HFFc6 (cell line): ENCODE data around the gene AGPAT3. TPM values are rescaled to one million over a fixed set of nuclear protein-coding genes. Genes with fewer than 3 reads are reported as not detected.
A peak's percentile ranks its signal among the peaks of the same experiment; 100 is the strongest.

Experiments used
- DNase-seq: peaks from one replicate; pipeline ENCODE4 v3.0.0-alpha.2; 2018
- H3K27ac Mint-ChIP-seq: 2 replicates; pipeline ENCODE4 v1.8.0; 2020; ENCODE audit warnings: mild to moderate bottlenecking, mixed read lengths
- H3K27me3 Mint-ChIP-seq: 2 replicates; pipeline ENCODE4 v1.8.0; 2021; ENCODE audit warnings: mild to moderate bottlenecking, moderate library complexity, mixed read lengths; ENCODE audit not compliant: insufficient read depth
- H3K36me3 Mint-ChIP-seq: 2 replicates; pipeline ENCODE4 v1.8.0; 2021; ENCODE audit warnings: low read depth, mixed read lengths
- H3K4me1 Mint-ChIP-seq: 2 replicates; pipeline ENCODE4 v1.8.0; 2020; ENCODE audit warnings: low read depth, mixed read lengths
- H3K4me3 Mint-ChIP-seq: 2 replicates; pipeline ENCODE4 v1.8.0; 2020; ENCODE audit warnings: mild to moderate bottlenecking, moderate library complexity, mixed read lengths
- H3K9me3 Mint-ChIP-seq: 2 replicates; pipeline ENCODE4 v1.8.0; 2020; ENCODE audit warnings: mild to moderate bottlenecking, mixed read lengths
- CTCF ChIP-seq: fragments of 200-600 bp; sonication (generic); IDR thresholded peaks from 2 replicates; pipeline ENCODE4 v1.5.0; 2021; ENCODE audit warnings: antibody characterized with exemption, mild to moderate bottlenecking
- total RNA-seq, 6 experiments: library from RNA; stranded (reverse); fragmentation: NEBNext Ultra II Directional; extraction: Animal tissue kit (Norgen Biotek cat#: 25700); gene quantifications; 2 replicates in 1 of 6; 3 replicates in 5 of 6; pipeline ENCODE4 v1.2.3, GENCODE V29; 2021

The AGPAT3 gene
- total RNA-seq, 6 experiments from 2014 or later: 94.6 to 114 (median 97.8) TPM

- Mint-ChIP-seq H3K27ac (no peak overlapping the region), H3K27me3 (no peaks in the 10 kb centered on the region), H3K4me3 (no peak overlapping the region), H3K36me3 (peaks cover 5% of the 10 kb centered on the region; the same call in 1 of the 2 replicates), H3K4me1 (peaks cover 25% of the 10 kb centered on the region), H3K9me3 (no peaks in the 10 kb centered on the region)
- no peak for TF ChIP-seq CTCF
- DNase-seq: no peak
These were observed 55.1 kb downstream of the AGPAT3 start for GRCh38 chr21:43919871-43920801.

GRCh38 chr21:43921571-43921978 is 56.6 kb downstream of the AGPAT3 start:
- no peak overlapping the region for H3K4me3 Mint-ChIP-seq
- no peaks in the 10 kb centered on the region for H3K9me3 Mint-ChIP-seq
- TF ChIP-seq CTCF: no peak
- peaks cover 18% of the 10 kb centered on the region for H3K4me1 Mint-ChIP-seq
- DNase-seq: no peak
- no peak overlapping the region for H3K27ac Mint-ChIP-seq
- peaks cover 1% of the 10 kb centered on the region; the same call in 1 of the 2 replicates for H3K36me3 Mint-ChIP-seq
- H3K27me3 Mint-ChIP-seq: no peaks in the 10 kb centered on the region

- Mint-ChIP-seq H3K4me1 (peaks cover 18% of the 10 kb centered on the region), H3K27ac (no peak overlapping the region), H3K9me3 (no peaks in the 10 kb centered on the region), H3K4me3 (no peak overlapping the region), H3K27me3 (no peaks in the 10 kb centered on the region), H3K36me3 (no peaks in the 10 kb centered on the region)
- DNase-seq: no peak
- TF ChIP-seq CTCF: no peak
These were observed 57.2 kb downstream of the AGPAT3 start for GRCh38 chr21:43921979-43922945.

GRCh38 chr21:43922949-43923348 is 57.9 kb downstream of the AGPAT3 start:
- Mint-ChIP-seq H3K36me3 (no peaks in the 10 kb centered on the region), H3K9me3 (no peaks in the 10 kb centered on the region), H3K4me3 (no peak overlapping the region), H3K27ac (no peak overlapping the region), H3K4me1 (peaks cover 18% of the 10 kb centered on the region), H3K27me3 (no peaks in the 10 kb centered on the region)
- no peak for TF ChIP-seq CTCF
- DNase-seq: no peak

GRCh38 chr21:43923391-43923790 is 58.4 kb downstream of the AGPAT3 start:
- no peak for DNase-seq
- Mint-ChIP-seq H3K4me3 (no peak overlapping the region), H3K27me3 (no peaks in the 10 kb centered on the region), H3K27ac (peak overlapping the region; percentile 42; the same call in 1 of the 2 replicates), H3K9me3 (no peaks in the 10 kb centered on the region), H3K4me1 (peaks cover 13% of the 10 kb centered on the region), H3K36me3 (no peaks in the 10 kb centered on the region)
- no peak for TF ChIP-seq CTCF
